ENCODE results near the gene DHX8.

The DHX8 gene

GRCh38 chr17:43524945-43525575 lies 41.3 kb downstream of the DHX8 start:
- no peak for DNase-seq (ENCODE audit: low spot score)

DNA sequence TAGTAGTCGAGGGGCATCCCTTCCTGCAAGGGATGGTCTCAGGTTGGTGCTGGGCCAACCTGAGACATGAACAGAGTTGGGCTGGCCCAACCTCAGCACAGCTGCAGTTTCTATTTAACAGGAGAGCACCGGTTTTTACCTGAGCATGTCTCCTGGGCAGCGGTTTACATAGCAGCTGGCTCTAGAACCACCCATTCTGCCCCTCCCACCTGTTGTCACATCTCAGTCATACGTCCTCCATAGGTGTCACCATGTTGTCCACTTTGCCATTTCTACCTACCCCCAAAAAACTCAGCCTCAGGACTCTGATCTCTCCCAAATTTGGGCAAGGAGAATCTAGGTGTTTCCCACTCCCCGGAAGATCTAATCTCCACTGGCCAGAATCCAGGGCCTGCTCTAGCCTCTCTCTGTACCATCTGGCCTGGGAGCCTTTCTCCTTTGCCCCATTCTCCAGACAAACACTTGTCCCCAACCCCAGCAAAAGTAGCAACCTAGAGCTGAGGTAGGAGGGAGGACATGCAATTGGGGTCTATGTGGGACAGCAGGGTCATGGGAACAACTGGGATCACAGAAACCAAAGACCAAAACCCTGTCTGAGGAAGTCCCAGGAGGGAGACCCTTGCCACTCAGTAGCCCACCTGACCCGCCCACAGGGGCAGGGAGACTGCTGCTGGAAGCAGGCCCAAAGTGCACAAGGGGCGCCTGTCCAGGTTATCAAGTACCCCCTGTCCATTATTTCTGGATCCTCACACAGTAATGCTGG lies 43.3 kb downstream of the DHX8 start:
- DNase-seq (ENCODE audit: low spot score): no peak

DNA sequence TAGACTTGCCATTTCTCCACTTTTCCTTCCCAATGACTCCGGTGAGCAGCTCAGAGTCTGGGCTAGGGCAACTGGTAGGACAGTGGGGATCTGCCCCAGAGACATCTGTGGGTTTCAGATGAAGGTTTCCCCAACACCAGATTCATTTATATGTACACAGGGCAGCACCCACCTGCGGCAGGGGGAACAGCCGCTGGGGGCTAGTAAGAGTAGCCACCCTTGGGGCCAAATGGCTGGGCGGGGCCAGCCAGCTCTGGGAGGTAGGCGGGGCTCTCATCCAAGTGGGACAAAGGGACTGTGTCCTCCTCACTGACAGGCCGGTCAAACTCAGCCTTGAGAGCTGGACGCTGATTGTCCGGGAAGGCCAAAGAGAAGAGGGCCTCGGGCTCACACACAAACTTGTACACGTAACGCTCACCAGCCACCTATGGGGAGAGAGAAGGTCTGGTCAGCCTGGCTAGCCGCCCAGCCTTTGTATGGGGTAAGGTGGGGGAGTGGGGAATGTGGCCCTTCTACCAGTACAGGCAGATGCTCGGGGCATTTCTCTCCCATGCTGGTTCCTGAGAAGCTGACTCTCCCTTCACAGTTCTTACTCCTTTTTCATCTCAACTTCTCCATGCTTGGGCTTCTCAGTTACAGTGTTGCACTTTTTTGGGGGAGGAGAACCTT lies 44.7 kb downstream of the DHX8 start:
- DNase-seq (ENCODE audit: low spot score): peak; percentile 83

DNA sequence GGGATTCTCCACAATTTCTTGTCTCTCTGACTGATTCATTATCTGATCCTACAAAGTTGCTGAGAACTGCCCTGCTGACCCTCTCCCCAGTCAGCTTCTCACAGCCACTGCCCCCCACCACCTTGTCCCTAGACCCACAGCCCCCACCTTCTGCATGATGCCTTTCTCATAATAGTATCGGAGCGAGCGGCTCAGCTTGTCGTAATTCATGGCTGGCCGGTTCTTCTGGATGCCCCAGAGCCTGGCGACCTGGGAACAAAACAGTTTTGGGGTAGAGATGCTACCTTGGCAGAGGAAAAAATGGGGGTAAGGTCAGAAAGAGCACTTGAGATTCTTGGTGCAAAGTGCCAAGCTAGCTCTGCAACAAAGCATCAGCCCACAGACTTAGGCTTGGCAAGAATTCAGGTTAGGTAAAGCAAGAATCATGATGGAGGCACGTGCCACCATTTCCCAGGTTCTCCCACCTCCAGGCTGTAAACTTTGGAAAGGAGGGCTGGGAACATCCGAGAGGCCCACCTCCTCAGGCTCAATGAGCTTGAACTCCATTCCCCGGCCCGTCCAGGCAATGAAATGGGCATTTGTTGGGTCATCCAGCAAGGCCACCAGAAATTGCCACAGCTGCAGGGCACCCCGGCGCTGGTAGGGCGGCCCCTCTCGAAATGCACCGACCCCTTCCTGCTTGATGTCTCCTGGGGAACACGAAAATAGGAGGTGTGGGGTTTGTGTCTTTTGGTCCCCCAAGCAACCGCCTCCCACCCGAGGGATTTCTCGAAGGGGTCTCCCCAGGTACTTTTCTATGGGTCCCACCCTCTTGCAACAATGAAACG lies 45.4 kb downstream of the DHX8 start:
- no peak for DNase-seq (ENCODE audit: low spot score)

- DNase-seq (ENCODE audit: low spot score): no peak
Measured at GRCh38 chr17:43529947-43530287, 46.1 kb downstream of the DHX8 start.

DNA sequence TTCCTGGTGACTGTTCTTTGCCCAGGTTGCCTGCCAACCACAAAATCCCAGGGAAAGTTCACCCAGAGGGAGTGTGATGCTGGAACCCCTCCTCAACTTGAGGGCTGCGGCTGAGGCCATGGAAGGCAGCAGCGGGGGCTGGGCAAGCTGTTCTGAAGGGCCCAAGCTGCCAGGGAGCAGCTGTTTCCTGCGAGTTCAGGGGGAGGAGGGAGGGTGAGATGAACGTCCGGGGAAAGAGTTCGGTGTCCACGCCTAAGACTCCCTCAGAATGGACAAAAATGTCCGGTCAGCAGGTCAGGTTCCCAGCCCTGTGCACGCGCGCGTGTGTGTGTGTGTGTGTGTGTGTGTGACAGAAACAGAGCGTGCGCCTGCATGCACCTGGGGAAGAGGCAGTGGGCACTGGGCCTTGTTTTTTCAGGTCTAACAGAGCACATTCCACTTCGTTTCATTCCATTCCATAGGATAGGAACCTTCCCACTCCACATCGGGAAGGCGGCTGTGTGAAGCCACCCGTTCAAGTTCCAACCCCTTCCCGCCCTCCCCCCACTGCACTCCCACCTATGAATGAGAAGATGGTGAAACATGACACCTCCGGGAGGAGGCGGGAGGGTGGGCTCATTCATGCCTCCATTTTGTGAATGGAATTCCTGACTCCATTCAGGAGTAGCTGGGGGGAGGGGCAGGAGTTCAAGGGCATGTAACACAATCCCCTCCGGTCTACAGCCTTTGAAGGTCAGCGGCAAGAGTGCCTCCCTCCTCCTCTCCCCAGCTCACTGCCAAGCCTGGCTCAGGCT lies 46.7 kb downstream of the DHX8 start:
- DNase-seq (ENCODE audit: low spot score): no peak

- no peak for DNase-seq (ENCODE audit: low spot score)
Measured at GRCh38 chr17:43531082-43531378, 47.3 kb downstream of the DHX8 start.

DNA sequence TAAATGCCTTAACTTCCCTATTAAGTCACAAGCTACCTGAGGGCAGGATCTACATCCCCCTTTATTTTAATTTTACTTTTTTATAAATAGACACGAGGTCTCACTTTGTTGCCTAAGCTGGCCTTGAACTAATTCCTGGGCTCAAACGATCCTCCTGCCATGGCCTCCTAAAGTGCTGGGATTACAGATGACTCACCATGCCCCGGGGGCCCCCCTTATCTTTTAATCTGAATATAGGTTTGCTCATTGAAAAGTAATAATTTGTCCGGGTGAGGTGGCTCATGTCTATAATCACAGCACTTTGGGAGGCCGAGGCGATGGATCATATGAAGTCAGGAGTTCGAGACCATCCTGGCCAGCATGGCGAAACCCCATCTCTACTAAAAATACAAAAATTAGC lies 48.2 kb downstream of the DHX8 start:
- DNase-seq (ENCODE audit: low spot score): no peak

DNA sequence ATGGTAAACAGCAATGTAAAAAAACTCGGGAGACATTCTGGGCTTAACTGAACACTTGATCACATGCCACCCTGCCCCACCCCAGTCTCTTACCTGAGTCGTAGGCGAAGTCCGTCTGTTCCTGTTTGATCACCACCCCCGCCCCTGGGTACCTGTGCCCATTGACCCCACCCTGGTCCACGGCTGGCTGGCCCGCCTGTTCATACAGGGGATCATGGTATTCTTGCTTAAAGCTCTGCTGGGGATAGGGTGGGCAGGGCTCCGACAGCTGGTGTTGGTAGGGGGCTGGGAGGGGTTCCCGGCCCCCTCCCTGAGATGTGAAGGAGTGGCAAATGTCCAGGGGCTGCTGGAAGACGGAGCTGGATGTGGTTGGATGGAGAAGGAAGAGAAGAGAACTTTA lies 48.8 kb downstream of the DHX8 start:
- DNase-seq (ENCODE audit: low spot score): no peak

DNA sequence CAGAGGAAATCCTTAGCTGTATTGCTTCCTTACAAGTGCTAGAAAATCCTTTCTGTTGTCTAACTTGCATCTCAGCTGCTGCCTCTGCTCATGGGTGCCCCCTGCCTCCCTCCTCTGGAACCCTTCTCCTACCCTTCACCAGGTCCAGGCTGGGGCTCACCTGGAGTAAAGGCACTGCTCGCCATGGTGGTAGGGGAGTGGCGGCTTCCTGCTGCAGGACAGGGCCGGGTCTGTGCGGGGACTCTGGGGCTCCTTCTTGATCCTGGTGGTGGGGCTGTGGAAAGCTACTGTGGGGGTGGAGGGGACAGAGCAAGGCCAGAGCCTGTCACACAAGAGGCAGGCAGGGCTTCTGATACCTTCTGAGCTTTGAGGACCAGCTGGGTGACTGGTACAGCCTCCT lies 49.9 kb downstream of the DHX8 start:
- no peak for DNase-seq (ENCODE audit: low spot score)

DNA sequence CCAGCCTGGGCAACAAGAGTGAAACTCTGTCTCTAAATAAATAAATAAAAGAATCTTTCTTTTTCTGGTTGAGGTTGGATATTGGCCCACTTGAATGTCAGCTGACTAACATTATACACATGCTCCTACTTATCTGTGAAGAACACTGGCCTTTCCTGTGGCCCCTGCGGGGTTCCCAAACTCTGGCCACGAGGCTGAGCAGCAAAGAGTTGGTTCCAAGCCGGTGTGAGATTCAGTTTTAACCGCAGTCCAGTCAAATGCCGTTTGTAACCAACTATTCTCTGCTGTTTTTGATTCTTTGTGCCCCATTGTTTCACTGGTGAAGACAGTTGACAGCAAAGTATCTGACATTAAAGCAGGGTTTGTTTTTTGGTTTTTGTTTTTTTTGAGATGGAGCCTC lies 51.1 kb downstream of the DHX8 start:
- no peak for DNase-seq (ENCODE audit: low spot score)

DNA sequence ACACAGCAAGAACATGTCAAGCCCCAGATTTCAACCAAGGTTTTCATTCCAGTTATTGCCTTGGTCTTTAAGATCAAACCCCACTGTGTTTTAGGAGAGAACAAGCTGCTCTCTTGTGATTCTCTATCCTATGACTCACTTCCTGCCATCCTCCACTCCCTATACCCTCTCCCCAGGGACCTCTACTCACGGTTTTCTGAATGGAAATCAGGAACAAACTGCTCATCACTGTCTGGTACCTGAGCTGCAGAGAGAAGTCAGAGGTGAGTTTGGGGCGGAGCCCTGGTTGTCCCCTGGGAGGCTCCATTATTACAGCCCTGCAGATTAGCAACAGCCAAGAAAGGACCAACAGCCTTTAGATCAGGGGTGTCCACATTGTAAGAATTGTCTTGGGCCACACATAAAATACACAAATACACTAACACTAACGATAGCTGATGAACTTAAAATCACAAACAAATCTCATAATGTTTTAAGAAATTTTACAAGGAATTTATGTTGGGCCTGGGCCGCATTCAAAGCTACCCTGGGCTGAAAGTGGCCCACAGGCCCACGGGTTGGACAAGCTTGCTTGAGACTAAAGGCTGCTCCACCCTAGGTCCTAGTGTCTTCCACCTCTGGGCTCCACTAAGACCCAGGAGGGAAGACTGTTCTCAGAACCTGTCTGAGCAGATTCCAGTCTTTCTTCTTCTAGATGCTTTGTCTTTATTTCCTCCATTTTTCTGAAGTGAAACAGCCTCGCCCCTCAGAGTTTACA lies 52.6 kb downstream of the DHX8 start:
- DNase-seq (ENCODE audit: low spot score): no peak

- no peak for DNase-seq (ENCODE audit: low spot score)
Measured at GRCh38 chr17:43540821-43541674, 57.3 kb downstream of the DHX8 start.

DNA sequence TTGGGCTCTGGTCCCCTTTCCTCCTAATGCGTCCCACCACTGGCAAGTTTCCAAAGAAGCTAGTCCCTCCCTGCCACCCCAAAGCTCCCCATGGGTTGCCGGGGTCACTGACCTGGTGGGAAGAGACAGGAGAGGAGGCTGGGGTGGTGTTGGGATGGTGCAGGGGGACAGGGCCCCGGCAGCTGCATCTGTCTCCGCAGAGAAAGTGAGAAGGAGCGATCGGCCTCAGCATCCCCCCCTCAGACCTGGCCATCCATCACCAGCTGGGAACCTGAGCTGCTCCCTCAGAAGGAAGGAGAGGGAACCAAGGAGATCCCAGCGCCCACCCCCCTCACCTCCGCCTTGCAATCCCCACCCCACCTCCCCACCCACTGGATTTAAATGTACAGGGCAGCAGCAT lies 59.1 kb downstream of the DHX8 start:
- DNase-seq (ENCODE audit: low spot score): no peak

DNA sequence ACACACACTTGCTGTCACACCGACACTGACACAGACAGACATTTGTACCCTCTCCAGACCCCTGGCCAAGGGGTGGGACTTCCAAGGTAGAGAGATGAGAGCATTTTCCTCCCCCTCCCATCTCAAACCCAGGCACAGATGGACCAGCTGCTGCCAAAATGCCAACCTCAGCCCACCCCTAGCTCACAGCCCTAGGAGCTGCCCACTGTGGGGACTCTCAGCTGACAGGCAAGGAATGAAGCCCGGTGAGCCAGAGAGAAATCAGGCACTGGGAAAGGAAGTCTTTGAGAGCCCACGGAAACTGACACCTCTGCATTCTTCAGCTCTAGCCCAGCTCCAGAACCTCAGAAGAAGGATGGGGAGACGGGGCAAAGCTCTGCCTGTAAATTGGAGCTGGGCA lies 59.5 kb downstream of the DHX8 start:
- DNase-seq (ENCODE audit: low spot score): no peak

- DNase-seq (ENCODE audit: low spot score): no peak
Measured at GRCh38 chr17:43543771-43544575, 60.2 kb downstream of the DHX8 start.

- no peak for DNase-seq (ENCODE audit: low spot score)
Measured at GRCh38 chr17:43545383-43545632, 61.5 kb downstream of the DHX8 start.

- peak; percentile 84 for DNase-seq (ENCODE audit: low spot score)
Measured at GRCh38 chr17:43546319-43547188, 62.8 kb downstream of the DHX8 start, which contains the start of gene ETV4. ETV4 (minus strand) TSS chr17:43546340; CDS start chr17:43545617, 723 bp downstream.

GRCh38 chr17:43547189-43547550 lies 63.4 kb downstream of the DHX8 start:
- DNase-seq (ENCODE audit: low spot score): no peak
